Dedifferentiated amniotic fluid mesenchymal stem cell (primary cell): ENCODE results near the gene MAEA.

Experiments used
- DNase-seq: peaks from one replicate; pipeline ENCODE4 v3.0.0-alpha.2; 2016; ENCODE audit errors: extremely low spot score

MAEA gene

GRCh38 chr4:1353186-1354055 is 63.7 kb downstream of the MAEA start:
- DNase-seq = no peak

- no peak for DNase-seq
These were observed 64.7 kb downstream of the MAEA start for GRCh38 chr4:1354136-1354982.

- no peak for DNase-seq
These were observed 65.2 kb downstream of the MAEA start for GRCh38 chr4:1354983-1355275.

- DNase-seq = no peak
These were observed 65.7 kb downstream of the MAEA start for GRCh38 chr4:1355378-1355777.

GRCh38 chr4:1356181-1356998 is 66.7 kb downstream of the MAEA start:
- DNase-seq = no peak

- no peak for DNase-seq
These were observed 67.9 kb downstream of the MAEA start for GRCh38 chr4:1357356-1358248.

- DNase-seq = no peak
These were observed 68.9 kb downstream of the MAEA start for GRCh38 chr4:1358421-1359143.

GRCh38 chr4:1359144-1359501 is 69.4 kb downstream of the MAEA start:
- DNase-seq = no peak

GRCh38 chr4:1359976-1360375 is 70.3 kb downstream of the MAEA start:
- DNase-seq = no peak

- no peak for DNase-seq
These were observed 71.0 kb downstream of the MAEA start for GRCh38 chr4:1360423-1361283.

- DNase-seq = no peak
These were observed 71.7 kb downstream of the MAEA start for GRCh38 chr4:1361431-1361830.

GRCh38 chr4:1362046-1362445 is 72.4 kb downstream of the MAEA start:
- no peak for DNase-seq

- no peak for DNase-seq
These were observed 72.8 kb downstream of the MAEA start for GRCh38 chr4:1362521-1362920.

GRCh38 chr4:1363513-1363912 is 73.8 kb downstream of the MAEA start:
- no peak for DNase-seq

GRCh38 chr4:1364217-1364616 is 74.5 kb downstream of the MAEA start:
- no peak for DNase-seq

GRCh38 chr4:1364748-1365147 is 75.1 kb downstream of the MAEA start:
- DNase-seq = no peak

- DNase-seq = no peak
These were observed 75.8 kb downstream of the MAEA start for GRCh38 chr4:1365271-1366178.

GRCh38 chr4:1366371-1367229 is 76.9 kb downstream of the MAEA start:
- no peak for DNase-seq
